ENCODE measurements around the gene MRPS6. TPM values are rescaled to one million over a fixed set of nuclear protein-coding genes. Genes with fewer than 3 reads are reported as not detected.

The MRPS6 gene
- total RNA-seq, 1 experiment from 2014 or later, result 32.1 TPM

GRCh38 chr21:34179204-34179935 lies 106.0 kb downstream of the MRPS6 start:
- Histone ChIP-seq H3K36me3 (no peaks in the 10 kb centered on the region), H3K27me3 (no peaks in the 10 kb centered on the region), H3K9me3 (no peaks in the 10 kb centered on the region; the same call in 1 of the 2 replicates), H3K4me3 (no peak overlapping the region)
- DNase-seq, result no peak

- Histone ChIP-seq H3K4me3 (no peak overlapping the region), H3K36me3 (no peaks in the 10 kb centered on the region), H3K27me3 (no peaks in the 10 kb centered on the region), H3K9me3 (no peaks in the 10 kb centered on the region)
- no peak for DNase-seq
These were observed 107.0 kb downstream of the MRPS6 start for GRCh38 chr21:34180407-34180806.

- no peaks in the 10 kb centered on the region for H3K27me3 ChIP-seq
- no peaks in the 10 kb centered on the region for H3K36me3 ChIP-seq
- no peak overlapping the region for H3K4me3 ChIP-seq
- DNase-seq, result no peak
- H3K9me3 ChIP-seq, result no peaks in the 10 kb centered on the region
These were observed 107.5 kb downstream of the MRPS6 start for GRCh38 chr21:34180826-34181359.

- Histone ChIP-seq H3K9me3 (no peaks in the 10 kb centered on the region), H3K27me3 (no peaks in the 10 kb centered on the region), H3K36me3 (no peaks in the 10 kb centered on the region), H3K4me3 (no peak overlapping the region)
- DNase-seq, result no peak
These were observed 108.2 kb downstream of the MRPS6 start for GRCh38 chr21:34181431-34182039.

- DNase-seq, result no peak
- no peaks in the 10 kb centered on the region for H3K9me3 ChIP-seq
These were observed 109.1 kb downstream of the MRPS6 start for GRCh38 chr21:34182436-34182835.

GRCh38 chr21:34183331-34183928 lies 110.1 kb downstream of the MRPS6 start:
- no peaks in the 10 kb centered on the region for H3K27me3 ChIP-seq
- no peak overlapping the region for H3K4me3 ChIP-seq
- H3K36me3 ChIP-seq, result no peaks in the 10 kb centered on the region
- DNase-seq, result no peak
- H3K9me3 ChIP-seq, result no peaks in the 10 kb centered on the region

More at GRCh38 chr21:34182436-34182835, 109.1 kb downstream of the MRPS6 start:
- H3K27me3 ChIP-seq, result no peaks in the 10 kb centered on the region
- H3K4me3 ChIP-seq, result no peak overlapping the region
- no peaks in the 10 kb centered on the region for H3K36me3 ChIP-seq

GRCh38 chr21:34184232-34184631 lies 110.9 kb downstream of the MRPS6 start:
- Histone ChIP-seq H3K27me3 (no peaks in the 10 kb centered on the region), H3K36me3 (no peaks in the 10 kb centered on the region), H3K9me3 (no peaks in the 10 kb centered on the region), H3K4me3 (no peak overlapping the region)
- DNase-seq, result no peak

- no peak for DNase-seq
- Histone ChIP-seq H3K9me3 (no peaks in the 10 kb centered on the region), H3K36me3 (no peaks in the 10 kb centered on the region), H3K4me3 (no peak overlapping the region), H3K27me3 (no peaks in the 10 kb centered on the region)
These were observed 111.8 kb downstream of the MRPS6 start for GRCh38 chr21:34185026-34185750.

- Histone ChIP-seq H3K27me3 (no peaks in the 10 kb centered on the region), H3K4me3 (no peak overlapping the region), H3K36me3 (no peaks in the 10 kb centered on the region; the same call in 1 of the 2 replicates), H3K9me3 (no peaks in the 10 kb centered on the region)
- DNase-seq, result no peak
These were observed 112.8 kb downstream of the MRPS6 start for GRCh38 chr21:34186109-34186719.

GRCh38 chr21:34187935-34188334 lies 114.6 kb downstream of the MRPS6 start:
- no peaks in the 10 kb centered on the region; the same call in 1 of the 2 replicates for H3K36me3 ChIP-seq
- H3K4me3 ChIP-seq, result no peak overlapping the region
- H3K27me3 ChIP-seq, result no peaks in the 10 kb centered on the region
- no peaks in the 10 kb centered on the region for H3K9me3 ChIP-seq
- DNase-seq, result no peak

GRCh38 chr21:34189506-34189905 lies 116.1 kb downstream of the MRPS6 start:
- H3K36me3 ChIP-seq, result no peaks in the 10 kb centered on the region; the same call in 1 of the 2 replicates
- no peaks in the 10 kb centered on the region for H3K27me3 ChIP-seq
- no peaks in the 10 kb centered on the region for H3K9me3 ChIP-seq
- no peak for DNase-seq
- H3K4me3 ChIP-seq, result no peak overlapping the region

- DNase-seq, result no peak
- Histone ChIP-seq H3K27me3 (no peaks in the 10 kb centered on the region), H3K4me3 (no peak overlapping the region), H3K9me3 (no peaks in the 10 kb centered on the region), H3K36me3 (no peaks in the 10 kb centered on the region; the same call in none of the 2 replicates)
These were observed 117.4 kb downstream of the MRPS6 start for GRCh38 chr21:34190576-34191321.

- no peak for DNase-seq
- Histone ChIP-seq H3K4me3 (no peak overlapping the region), H3K36me3 (no peaks in the 10 kb centered on the region; the same call in none of the 2 replicates), H3K9me3 (no peaks in the 10 kb centered on the region), H3K27me3 (no peaks in the 10 kb centered on the region)
These were observed 118.5 kb downstream of the MRPS6 start for GRCh38 chr21:34191876-34192275.
